HL-60/S4 treated with phorbol 12-myristate 13-acetate at 8.2 ng/mL for 4 days and 3 days (cell line): Measurements from ENCODE around the gene SORBS2.

Source experiments
- in situ Hi-C: fragments of 300-500 bp; cut with MboI; formaldehyde crosslinking; loops from 2 replicates; pipeline ENCODE4 v1.15.0; 2022; ENCODE audit warnings: low sequenced_read_pairs

The SORBS2 gene

DNA sequence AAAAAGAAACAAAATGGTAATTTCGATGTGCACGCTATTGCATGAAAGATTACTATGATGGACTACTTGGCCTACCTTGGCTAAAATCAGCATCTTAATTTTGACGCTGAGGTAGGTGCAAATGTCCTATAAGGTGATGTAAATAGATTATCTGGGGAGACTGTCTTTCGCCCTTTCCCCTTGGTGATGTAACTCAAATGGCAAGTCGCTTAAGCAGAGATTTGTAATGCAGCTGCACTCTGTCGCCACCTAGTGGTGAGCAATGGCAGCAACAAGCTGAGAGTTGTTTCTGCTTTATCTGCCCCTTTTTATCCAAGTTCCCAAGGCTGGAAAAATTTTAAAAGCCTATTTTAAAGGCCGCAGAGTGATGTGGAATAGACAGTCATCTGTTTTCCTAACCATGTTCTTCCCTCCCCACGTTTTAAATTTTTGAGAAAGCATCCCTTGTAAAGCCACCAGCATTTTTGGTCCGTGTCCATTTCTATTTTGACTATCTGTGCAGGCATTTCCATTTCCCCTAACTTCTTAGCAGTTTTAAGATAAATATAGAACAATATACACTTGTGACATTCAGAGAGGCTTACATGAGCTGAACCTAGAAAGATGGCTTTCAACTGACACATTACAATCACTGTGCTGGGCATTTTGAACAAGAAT lies 214.3 kb downstream of the SORBS2 start:
- in situ Hi-C loops: no loop called here

- in situ Hi-C loops: no loop called here
Observed at GRCh38 chr4:185592845-185593488, 219.0 kb downstream of the SORBS2 start.

DNA sequence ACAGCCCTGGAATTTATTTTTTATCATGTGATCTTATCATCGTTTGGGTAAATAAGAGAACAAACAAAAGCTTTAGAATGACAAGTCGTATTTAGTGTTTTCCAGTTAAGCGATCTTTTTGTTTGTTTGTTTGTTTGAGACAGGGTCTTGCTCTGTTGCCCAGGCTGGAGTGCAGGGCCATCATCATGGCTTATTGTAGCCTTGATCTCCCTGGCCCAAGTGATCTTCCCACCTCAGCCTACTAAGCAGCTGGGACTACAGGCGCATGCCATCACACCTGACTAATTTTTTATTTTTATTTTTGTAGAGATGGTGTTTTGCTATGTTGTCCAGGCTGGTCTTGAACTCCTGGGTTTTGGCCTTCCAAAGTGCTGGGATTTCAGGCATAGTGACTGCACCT lies 219.6 kb downstream of the SORBS2 start:
- in situ Hi-C loops: no loop called here

- in situ Hi-C loops: no loop called here
Observed at GRCh38 chr4:185591679-185592141, 220.3 kb downstream of the SORBS2 start.

DNA sequence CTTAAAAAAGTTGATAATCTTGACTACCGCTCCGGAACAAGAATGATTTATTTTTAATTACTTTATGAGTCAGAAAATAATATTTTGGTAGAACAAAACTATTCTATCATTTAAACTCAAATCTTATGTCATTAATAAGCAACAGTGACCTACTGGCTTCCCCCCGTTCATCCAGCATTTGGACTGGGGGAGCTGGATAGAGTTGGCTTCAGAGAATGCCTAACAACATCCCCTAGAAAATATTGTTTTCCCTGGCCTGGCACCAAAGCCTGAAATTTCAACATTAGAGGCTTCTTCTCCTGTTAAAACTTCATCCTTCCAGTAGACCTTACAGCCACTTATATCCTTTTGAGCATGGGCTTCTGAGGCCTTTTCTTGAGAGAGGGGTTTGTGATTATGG lies 221.0 kb downstream of the SORBS2 start:
- in situ Hi-C loops: no loop called here

GRCh38 chr4:185589067-185589836 lies 222.7 kb downstream of the SORBS2 start:
- in situ Hi-C loops: no loop called here

GRCh38 chr4:185587427-185588161 lies 224.4 kb downstream of the SORBS2 start:
- in situ Hi-C loops: no loop called here

DNA sequence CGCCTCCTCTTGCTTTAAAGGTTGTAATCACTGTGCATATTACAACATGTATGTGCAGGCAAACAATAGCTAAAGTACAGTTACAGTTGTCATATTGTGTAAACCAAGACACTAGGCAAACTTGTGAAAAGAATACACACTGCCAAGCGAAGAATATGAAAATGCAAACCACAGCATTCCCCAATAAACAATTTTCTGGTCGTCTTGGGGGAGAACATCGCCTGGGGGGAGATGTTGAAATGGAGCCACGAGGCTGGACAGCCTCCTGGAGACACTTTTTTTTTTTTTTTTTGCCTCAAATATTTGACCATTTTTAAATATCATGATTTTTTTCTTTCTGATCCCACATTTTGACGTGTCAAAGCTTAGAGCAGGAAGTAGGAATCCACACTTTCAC lies 225.0 kb downstream of the SORBS2 start:
- in situ Hi-C loops: no loop called here

DNA sequence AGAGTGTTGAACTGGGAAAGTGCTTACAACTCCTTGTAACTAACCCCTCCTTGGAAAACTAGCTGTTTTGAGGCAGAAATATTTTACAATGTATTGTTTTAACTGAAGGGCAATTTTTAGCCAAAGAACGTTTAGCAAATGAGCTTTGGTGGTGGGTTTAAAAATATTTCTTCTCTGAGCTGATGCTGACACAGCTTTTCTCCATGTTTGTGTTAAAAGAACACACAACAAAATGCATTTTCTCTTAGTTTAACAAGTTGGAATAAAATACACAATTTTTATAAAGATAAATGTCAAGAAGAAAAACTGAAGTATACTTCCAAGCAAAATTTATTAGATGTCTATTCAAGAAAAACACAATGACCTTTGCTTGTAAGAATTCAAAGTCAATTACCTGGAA lies 226.8 kb downstream of the SORBS2 start:
- in situ Hi-C loops: no loop called here

GRCh38 chr4:185583813-185584212 lies 228.2 kb downstream of the SORBS2 start:
- in situ Hi-C loops: no loop called here

GRCh38 chr4:185582651-185583400 lies 229.2 kb downstream of the SORBS2 start:
- in situ Hi-C loops: no loop called here

DNA sequence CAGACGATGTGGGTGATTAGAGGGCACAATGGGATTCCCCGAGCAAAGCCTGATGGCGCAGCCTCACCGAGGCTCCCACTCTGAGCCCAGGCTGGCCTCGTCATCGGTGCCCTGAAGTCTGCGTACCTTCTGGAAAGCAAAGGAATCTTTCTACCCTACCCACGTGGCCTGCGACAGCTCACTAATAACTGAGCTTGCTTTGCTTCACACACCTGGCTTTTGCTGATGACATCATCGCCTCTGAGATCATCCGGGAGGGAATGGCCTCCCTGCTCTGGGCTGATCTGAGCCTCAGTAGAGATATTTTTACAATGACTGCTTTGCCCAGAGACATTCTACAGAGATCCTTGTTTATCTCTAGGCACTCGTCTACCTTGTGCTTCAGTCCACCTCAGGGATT lies 231.3 kb downstream of the SORBS2 start:
- in situ Hi-C loops: no loop called here

DNA sequence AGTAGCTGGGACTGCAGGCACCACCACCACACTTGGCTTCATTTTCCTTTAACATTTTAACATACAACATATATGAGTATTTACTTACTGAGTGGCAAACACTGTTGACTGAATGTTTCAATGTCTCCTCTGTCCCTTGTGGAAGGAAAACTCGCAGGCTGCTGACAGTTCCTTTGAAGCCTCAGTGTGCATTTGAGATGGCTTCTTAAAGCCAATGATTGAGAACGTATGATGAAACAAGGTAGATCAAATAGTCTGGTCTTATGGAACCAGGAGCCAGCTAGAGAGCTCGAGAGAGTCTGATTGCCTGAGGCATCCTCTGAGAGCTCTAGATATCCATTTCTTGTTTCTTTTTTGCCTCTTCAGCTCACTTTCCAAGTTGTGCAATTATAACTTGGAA lies 233.7 kb downstream of the SORBS2 start:
- in situ Hi-C loops: no loop called here

DNA sequence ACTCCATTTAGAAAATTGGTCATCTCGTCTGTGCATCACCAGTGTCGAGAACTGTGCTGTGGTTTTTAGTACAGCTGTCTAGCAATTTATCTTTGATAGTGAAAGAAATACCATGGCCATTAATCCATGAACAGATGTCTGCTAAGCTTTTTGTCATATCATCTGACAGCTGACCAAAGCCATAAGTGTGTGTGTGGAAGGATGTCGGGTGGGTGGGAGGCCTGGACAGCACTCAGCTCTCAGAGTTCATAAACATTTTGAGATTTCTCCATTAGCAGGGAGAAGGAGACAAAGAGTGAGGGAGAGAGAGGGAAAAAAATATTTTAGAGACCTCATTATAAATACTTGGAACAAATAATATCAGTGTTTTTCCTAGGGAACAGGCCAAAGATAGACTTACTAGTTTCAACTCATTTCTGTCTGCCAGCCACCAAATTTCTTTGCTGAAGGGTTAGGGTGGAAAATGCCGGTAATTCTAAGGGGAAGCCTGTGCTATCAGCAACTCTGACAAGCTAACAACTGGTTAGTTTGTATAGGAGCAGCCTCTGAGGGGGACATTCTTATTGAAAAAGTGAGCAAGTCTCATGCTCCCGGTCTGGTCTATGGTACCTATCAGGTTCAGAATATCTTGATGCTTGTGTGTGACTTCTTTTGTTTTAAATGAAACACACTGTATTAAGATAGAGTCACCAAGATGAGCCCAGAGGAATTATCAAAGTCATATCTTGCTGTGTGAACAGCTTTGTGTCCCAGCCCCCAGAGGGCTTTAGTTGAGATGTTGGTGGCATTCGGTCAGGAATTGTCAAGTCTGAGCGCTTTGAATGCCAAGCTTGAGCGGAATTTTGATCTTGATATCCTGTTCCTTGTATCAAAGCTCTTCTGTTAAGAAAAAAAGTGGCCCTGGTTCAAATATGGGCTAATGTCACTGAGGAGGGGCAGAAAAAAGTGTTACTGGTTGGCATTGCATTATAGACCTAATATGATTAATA lies 234.7 kb downstream of the SORBS2 start:
- in situ Hi-C loops: no loop called here

DNA sequence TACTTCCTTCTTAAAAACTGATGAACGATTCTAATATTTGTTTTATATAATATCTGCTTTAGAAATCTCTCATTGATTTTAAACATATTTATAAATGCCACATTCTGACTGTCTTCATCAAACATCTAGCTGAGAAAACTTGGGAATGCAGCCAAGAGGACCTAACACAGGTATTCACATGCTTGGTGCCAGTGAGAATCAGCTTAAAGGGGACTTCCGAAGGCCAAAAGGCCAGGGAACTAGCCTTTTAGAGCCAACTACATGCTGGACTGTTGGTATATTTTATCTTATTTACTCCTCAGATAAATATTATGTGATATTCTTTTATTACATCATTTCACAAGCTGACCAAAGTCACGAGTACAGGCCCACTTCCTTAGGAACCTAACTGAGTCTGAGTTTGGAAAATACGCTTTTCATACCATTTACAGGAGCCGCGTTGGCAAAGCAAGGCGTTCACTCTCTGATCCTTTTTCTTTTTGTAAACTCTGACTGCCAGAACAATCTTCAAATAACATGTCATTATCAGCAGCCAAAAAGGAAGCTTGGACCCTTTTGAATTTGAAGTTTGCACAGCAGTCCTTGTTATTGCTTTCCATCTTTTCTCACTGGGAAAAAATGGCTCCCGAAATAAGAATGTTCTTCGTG lies 235.6 kb downstream of the SORBS2 start:
- in situ Hi-C loops: no loop called here

DNA sequence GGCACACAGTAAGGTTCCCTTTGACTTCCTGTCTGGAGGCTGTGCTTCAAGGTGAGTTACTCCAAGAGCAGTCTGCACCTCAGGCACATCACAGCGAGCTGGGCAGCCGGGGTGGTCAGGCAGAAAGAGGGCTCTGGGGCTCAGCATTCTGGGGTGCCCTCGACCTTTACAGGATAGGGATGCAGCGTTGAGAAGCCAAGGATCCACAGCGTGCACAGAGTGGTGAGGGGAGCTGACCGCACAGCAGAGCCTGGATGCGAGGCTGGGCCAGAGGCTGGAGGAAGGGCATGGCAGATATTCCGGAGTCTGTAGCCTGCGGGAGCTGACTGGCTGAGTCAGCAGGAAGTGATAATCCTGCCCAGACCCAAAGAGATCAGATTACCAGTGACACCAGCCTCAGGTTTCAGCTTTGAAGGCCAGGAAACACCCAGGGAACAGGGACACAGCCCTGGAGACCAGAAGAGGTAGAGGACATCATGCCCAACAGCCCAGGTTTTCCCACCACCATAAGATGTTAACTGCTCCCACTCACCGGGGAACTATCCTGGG lies 238.3 kb downstream of the SORBS2 start:
- in situ Hi-C loops: no loop called here

- in situ Hi-C loops: no loop called here
Observed at GRCh38 chr4:185570727-185571126, 241.3 kb downstream of the SORBS2 start.
